NB4 (cell line): ENCODE results near the gene NCS1.

Experiments
- CTCF ChIP-seq: IDR thresholded peaks from one replicate; pipeline ENCODE4 v1.5.1; 2012; ENCODE audit warnings: low read depth, low read length
- MAX ChIP-seq: IDR thresholded peaks from 2 replicates; pipeline ENCODE4 v1.6.1; 2011; ENCODE audit warnings: low read depth, low read length

GRCh38 chr9:130150779-130151382, 21.3 kb upstream of the NCS1 start:
- no peak for TF ChIP-seq CTCF
- TF ChIP-seq MAX: no peak
